Activated CD8-positive, alpha-beta memory T cell treated with anti-CD3 and anti-CD28 coated beads, Interleukin-2, amount 50 U/mL, for 24 hours (primary cell): Measurements from ENCODE around the gene ABCB7.
A peak's percentile ranks its signal among the peaks of the same experiment; 100 is the strongest.
"Not testable (repeated sequence)": the region's sequence is repeated elsewhere in the genome, so short reads cannot be mapped to it uniquely, and the experiment has no call there.

Experiments
- DNase-seq: peaks from one replicate; pipeline ENCODE4 v3.0.0-alpha.2; 2020; ENCODE audit errors: extremely low read depth

ABCB7 gene

DNA sequence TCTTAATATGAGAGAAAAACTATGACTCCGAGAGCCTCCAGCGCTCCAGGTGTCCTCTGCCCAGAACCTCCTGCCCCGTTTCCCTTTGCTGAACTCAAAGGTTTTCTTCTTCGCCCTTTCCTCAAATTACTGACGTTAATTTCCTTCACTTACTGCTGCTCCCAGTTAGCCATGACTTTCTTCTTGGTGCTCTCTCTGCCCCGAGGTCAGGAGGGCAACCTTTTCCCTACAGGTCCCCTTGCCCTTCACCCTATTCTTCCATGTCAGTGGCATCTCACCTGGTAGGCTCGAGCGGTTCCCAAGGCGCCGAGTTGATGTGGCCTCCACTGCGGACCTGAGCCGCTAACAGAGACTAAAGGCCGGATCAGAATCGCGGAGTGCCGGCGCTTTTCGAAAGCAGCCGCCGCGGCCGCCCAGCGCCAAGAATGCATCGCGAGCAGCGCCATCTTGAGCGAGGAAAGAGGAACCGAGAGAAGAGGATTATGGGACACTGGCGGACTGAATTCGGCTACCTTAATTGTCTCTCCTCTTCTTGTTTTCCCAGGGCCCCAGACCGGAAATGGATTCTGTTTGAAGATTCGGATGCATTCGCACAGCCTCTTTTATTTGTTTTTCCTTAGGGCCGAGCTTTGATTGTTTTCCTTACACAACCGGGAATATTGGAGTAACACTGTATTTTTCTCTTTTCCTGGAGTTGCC lies at the start of gene ABCB7:
ABCB7 (minus strand) TSS at position 457 of the 699 bp plus-strand sequence; CDS start at position 446, 11 bp downstream.
- DNase-seq, result peak; percentile 6

DNA sequence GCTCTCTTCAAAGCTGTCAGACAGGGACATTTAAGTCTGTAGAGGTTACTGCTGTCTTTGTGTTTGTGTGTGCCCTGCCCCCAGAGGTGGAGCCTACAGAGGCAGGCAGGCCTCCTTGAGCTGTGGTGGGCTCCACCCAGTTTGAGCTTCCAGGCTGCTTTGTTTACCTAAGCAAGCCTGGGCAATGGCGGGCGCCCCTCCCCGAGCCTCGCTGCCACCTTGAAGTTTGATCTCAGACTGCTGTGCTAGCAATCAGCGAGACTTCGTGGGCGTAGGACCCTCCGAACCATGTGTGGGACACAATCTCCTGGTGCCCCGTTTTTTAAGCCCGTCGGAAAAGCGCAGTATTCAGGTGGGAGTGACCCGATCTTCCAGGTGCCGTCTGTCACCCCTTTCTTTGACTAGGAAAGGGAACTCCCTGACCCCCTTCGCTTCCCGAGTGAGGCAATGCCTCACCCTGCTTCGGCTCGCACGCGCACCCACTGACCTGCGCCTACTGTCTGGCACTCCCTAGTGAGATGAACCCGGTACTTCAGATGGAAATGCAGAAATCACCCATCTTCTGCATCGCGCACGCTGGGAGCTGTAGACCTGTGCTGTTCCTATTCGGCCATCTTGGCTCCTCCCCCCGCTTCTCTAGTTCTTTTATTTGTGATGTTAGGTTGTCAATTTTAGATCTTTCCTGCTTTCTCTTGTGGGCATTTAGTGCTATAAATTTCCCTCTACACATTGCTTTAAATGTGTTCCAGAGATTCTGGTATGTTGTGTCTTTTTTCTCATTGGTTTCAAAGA lies 32.5 kb upstream of the ABCB7 start:
- DNase-seq, result not testable (repeated sequence)

DNA sequence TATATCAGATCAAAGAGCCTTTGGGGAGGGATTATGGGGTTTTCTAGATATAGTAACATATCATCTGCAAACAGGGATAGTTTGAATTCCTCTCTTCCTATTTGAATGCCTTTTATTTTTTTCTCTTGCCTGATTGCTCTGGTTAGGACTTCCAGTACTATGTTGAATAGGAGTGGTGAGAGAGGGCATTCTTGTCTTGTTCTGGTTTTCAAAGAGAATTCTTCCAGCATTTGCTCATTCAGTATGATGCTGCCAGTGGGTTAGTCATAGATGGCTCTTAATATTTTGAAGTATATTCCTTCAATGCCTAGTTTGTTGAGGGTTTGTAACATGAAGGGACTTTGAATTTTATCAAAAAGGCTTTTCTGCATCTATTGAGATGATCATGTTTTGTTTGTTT lies 25.6 kb upstream of the ABCB7 start:
- no peak for DNase-seq

DNA sequence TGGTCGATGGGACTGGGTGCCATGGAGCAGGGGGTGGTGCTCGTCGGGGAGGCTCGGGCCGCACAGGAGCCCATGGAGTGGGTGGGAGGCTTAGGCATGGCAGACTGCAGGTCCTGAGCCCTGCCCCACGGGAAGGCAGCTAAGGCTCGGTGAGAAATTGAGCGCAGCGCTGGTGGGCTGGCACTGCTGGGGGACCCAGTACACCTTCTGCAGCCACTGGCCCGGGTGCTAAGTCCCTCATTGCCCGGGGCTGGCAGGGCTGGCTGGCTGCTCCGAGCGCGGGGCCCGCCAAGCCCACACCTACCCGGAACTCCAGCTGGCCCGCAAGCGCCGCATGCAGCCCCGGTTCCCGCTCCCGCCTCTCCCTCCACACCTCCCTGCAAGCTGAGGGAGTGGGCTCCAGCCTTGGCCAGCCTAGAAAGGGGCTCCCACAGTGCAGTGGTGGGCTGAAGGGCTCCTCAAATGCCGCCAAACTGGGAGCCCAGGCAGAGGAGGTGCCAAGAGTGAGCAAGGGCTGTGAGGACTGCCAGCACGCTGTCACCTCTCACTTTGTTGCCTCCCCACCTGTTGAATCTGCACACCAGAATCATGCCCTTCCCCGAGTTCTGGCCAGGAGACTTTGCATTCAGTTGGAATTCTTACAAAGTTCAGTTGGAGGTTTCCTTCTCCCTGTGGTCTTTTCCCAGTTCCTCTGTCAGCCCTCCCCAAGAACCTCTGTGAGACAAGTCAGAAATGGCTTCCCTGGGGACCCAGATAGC lies 23.6 kb upstream of the ABCB7 start:
- DNase-seq, result not testable (repeated sequence)

DNA sequence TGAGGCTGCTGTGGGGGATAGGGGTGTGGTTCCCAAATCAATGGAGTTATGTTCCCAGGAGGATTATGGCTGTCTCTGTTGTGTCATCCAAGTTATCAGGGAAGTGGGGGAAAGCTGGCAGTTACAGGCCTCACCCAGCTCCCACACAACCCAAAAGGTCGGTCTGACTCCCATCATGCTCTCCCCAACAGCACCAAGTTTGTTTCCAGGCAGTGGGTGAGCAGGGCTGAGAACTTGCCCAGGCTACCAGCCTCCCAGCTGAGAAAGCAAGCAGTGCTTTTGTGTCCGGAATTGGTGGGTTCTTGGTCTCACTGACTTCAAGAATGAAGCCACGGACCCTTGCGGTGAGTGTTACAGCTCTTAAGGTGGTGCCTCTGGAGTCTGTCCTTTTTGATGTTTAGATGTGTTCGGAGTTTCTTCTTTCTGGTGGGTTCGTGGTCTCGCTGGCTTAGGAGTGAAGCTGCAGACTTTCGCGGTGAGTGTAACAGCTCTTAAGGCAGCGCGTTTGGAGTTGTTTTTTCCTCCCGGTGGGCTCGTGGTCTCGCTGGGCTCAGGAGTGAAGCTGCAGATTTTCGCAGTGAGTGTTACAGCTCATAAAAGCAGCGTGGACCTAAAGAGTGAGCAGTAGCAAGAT lies 16.3 kb upstream of the ABCB7 start:
- DNase-seq, result not testable (repeated sequence)

DNA sequence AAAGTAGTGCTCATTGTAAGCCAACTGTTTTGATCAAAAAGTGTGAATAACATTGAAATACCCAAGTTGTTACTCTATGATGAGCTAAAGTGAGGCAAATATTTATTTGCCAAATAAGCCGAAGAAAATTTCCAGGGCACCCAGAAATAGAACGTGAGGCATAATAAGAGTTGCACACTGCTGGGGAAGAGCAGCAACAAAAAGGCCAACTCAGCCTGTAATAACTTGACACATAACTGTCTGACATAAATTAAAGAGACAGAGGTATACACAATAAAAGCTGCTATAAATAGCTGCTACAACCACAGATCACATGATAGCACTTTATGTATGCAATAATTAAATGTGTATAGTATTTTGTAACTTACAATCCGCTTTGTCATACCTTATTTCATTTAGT lies 2.0 kb upstream of the ABCB7 start:
- DNase-seq, result no peak

DNA sequence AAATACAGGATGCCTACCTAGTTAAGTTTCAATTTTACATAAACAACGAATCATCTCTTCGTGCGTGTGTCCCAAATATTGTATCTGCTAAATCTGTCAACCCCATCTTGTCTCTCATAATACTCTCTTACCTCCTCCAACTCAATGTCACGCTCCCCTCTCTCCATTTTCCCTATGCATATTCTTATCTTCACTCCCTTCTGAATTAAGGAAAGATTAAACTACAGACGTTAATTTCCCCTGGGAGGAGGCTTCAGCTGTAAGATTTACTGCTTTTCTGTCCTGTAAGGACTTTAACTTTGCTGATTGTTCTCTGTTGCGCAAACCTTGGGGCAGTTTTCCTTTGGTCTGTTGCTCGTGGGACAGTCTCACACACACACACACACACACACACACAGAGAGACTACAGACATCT lies 455 bp upstream of the ABCB7 start:
- no peak for DNase-seq

DNA sequence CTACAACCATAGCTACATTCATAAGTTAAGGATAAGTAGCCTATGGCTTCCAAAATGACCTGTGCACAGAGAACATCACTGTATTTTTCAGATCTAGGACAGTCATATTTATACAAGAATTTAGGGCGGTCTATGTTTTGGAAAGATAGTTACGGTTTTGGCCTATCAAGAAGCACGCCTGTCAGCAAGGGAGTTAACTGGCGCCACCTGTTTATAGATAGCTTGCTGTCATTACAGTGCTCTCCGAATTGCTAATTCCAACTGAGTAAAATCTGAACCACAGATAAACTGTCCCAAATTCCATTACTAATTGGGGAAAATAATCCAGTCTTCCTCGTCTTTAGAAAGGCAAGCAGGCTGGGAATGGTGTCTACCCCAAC lies 646 bp downstream of the ABCB7 start:
- DNase-seq, result no peak

DNA sequence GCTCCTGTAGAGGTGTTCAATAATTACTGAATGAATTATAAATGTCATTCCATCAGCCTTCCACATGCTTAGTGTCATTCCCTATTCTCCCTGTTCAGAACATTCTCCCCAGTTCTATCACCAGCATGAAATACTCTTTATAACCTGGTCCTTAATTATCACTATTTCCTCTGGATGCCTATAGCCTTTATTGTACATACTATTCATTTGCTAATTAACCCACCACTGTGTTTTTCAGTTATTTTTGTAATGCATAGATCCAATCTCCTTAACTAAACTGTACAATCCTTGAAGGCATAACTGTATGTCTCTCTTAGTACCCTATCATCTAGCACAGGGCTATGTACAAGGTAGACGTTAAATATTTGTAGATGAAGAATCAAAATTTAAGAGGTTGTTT lies 1.2 kb downstream of the ABCB7 start:
- DNase-seq, result no peak

DNA sequence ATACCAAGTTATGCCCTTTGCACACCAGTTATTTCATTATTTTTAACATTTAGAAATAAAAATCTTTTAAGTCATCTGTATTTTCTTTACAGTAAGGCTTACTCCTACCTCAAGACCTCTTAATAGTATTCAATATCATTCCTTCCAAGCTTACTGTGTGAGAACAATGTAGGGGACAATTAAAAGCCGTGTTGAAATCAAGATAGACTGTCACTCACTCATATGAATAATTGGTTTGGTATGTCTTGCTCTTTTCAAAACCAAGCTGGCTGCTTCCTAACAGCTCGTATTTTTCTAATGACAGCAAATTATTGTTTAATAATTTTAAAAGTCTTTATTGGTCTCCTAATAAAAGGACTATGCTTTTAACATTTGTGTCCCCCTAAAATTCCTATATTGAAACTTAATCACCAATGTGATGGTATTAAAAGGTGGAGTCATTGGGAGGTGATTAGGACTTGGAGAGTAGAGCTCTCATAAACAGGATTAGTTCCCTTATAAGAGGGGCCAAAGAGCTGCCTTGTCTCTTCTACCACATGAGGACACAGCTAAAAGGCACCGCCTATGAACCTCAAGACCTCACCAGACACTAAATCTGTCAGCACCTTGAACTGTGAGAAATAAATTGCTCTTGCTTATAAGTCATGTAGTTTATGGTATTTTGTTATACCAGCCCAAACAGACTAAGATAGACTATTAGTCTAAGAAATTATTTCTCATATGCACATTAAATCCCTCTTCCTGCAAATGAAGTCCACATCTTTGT lies 4.1 kb downstream of the ABCB7 start:
- no peak for DNase-seq

DNA sequence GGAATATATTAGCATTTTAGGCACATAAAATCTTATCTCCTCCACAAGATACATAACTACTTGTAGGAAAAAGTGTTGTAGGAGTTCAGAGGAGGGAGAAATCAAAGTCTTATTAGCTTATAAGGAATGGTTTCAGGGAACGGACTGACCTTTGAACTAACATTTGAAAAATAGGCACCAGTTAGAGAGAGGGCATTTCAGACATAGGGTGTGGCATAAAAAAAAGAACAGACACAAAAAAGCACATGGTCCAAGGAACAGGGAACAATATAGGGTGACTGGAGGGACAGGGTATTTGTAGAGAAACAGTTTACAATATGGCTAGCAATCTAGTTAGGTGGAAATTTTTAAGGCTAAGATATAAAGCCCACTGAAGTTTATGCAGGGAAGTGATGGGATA lies 6.4 kb downstream of the ABCB7 start:
- no peak for DNase-seq

DNA sequence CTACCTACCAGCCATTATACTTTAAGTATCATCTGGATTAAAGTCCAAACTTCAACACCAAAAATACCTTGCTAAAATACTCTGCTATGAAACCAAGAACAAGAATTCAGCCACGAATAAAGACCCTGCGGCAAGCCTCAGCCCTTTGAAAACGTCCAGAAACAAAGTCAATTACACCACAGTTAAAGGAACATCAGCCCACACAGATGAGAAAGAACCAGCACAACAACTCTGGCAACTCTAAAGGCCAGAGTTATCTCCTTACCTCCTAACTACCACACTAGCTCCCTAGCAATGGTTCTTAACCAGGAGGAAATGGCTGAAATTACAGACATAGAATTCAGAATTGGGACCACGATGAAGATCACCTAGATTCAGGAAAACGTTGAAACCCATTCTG lies 23.4 kb downstream of the ABCB7 start:
- no peak for DNase-seq

DNA sequence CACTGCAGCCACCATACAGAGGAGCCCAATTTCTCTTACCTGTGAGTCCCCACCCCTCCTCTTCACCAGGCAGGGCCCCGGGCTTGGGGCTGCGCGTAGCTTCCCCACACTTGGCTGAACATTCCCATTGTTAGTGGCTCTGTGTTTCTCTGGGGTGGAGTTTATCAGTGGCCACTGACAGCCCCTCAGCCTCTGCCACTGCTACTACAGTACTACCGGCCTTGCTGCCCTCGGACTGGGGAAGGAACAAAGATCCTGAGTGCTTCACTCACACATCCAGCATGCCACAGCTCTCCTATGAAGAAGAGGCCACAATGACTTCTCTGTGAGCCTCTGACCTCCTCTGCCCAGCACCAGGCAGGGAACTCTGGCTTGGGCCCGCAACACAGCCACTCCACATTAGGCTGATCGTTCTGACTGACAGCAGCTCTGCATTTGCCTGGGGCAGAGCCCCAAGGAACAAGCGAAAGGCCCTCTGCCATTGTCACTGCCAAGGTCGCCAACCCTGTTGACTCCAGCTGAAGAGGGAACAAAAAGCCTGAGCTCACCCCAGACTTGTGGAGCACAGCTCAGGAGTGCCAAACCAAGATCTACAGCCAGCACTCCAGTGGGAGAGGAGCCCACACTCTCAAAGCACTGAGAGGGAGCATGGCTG lies 24.0 kb downstream of the ABCB7 start:
- DNase-seq, result no peak

DNA sequence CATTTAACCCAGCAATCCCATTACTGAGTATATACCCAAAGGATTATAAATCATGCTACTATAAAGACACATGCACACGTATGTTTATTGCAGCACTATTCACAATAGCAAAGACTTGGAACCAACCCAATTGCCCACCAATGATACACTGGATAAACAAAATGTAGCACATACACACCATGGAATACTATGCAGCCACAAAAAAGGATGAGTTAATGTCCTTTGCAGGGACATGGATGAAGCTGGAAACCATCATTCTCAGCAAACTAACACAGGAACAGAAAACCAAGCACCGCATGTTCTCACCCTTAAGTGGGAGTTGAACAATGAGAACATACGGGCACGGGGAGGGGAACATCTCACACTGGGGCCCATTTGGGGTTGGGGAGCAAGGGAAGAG lies 27.0 kb downstream of the ABCB7 start:
- not testable (repeated sequence) for DNase-seq

DNA sequence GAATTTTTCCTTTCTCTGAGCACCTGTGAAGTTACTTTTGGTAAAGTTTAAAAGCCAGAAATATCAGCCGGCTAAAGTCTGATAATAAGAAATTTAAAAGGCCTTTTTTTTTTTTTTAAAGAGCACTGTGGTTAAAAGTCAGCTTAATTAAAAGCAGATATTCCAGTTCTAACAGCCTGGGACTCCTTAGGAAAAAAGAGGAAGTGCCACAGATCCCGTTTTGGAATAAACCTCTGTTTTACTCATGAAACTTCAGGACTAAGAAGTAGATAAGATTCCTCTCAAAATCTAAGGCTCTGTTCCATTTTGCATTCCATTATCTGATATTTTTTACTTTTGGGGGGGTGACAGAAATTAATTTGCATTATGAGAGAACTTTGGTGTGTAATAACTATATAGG lies 37.8 kb downstream of the ABCB7 start:
- DNase-seq, result no peak

DNA sequence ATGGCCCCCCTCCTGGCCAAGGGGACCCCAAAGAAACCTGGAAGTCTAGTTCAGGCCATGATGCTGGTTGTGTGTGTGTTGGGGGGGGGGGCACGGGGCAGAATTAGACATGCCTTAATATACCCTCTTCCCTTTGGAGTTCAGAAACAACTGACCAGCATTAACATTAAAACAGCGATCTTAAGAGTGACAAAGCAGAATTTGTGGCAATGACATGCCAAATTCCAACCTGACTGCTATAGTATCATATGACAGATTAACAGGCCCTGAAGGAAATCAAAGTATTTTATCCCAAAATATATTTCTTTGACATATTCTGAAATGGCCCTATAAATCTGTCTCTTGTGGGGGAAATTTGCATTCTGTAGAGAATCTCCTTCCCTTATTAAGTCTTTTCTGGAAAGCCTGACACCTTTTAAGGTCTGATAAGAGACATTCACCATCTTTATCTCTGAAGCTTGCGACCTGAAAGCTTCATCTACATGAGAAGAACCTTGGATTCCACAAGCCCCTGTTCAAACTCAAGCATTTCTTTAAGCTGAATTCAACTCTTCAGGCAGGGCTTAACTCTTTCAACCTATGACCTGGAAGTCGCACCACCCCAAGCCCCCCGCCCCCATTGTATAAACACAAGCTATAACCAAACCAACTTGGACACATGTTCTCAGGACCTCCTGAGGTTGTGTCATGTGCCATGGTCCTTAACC lies 40.2 kb downstream of the ABCB7 start:
- DNase-seq, result no peak

DNA sequence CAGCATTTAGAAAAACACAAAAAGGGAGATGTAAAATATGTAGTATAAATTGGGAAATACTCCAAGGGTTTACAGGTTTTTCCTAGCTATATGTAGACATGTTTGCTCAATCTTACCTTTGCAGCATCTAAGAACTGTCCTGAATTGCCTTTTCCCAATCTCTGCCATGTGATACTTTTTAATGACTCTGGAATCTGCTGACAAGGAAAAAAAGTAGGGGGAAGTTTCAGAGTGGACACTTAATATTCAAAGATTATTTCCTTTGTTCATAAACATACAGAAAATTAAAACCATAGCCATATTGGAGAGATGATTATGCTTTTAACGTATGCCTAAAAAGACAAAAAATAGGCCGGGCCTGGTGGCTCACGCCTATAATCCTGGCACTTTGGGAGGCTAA lies 41.4 kb downstream of the ABCB7 start:
- no peak for DNase-seq

DNA sequence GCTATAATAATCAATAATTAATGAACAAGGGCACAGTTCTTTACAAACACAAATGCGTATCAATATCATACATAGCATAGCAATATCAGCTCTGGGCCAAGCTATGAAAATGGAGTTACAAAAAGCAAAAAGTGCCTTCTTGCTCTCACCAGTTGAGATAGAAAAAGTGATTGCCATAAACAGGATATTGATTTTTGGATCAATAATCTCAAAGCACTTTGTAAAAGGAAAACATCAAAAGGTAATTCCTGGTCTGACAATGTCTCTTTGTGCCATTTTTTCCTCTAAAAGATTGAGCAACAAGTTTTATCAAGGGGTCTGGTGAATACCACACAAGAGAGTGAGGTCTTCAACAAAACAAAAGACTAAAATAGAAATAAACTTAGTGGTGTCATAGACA lies 42.4 kb downstream of the ABCB7 start:
- no peak for DNase-seq

DNA sequence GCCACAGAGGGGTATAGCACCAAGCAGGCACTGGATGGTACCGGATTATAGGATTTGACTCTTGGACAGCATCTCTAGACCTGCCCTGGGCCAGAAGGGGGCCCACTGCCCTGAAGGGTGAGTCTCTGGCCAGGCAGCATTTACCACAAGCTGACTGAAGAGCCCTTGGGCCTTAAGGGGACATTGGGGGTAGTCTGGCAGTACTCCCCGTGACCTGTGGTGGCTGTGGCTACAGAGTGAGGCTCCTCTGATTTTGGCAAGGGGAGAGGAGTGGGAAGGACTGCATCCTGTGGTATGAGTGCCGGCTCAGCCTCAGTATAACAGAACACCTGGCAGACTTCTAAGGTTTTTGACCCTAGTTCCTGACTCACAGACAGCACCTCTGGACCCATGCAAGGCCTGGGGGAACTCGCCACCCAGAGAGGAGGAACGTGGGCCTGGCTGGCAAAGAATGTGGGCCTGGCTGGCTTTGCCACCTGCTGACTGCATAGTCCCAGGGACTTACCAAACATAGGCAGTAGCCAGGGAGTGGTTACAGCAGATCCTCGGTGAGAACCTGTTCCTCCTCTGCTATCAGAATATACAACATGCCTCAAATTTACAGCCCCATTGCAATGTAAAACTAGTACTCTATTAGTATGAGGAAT lies 48.1 kb downstream of the ABCB7 start:
- no peak for DNase-seq

DNA sequence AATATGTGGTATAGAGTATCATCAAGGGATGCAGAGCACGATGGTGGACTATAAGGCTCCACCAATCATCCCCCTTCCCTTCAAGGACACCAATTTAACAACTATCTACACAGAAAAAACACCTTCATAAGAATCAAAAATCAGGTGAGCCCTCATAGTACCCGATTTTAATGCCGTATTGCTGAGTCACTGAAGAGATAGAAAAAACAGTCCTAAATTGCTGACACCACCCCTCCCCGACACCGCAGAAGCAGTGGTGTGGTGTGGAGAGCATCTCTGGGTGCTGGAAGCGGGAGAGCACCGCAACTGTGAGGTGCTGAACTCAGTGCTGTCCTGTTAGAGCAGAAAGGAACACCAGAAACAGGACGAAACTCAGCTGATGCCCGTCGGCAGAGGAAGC lies 49.3 kb downstream of the ABCB7 start:
- no peak for DNase-seq
